GM12875 (cell line): ENCODE data around the gene KLK1.

ENCODE experiments used
- H3K4me3 ChIP-seq: one replicate; pipeline ENCODE4 v1.5.1; 2011; ENCODE audit warnings: low read depth, low read length, control low read depth
- TF ChIP-seq, protein P1 (sequence below): IDR thresholded peaks from 2 replicates; pipeline ENCODE4 v1.5.1; 2011; ENCODE audit warnings: low read depth, mild to moderate bottlenecking, control low read depth, inconsistent platforms, low read length, moderate library complexity, borderline replicate concordance; ENCODE audit not compliant: insufficient read depth

The KLK1 gene

DNA sequence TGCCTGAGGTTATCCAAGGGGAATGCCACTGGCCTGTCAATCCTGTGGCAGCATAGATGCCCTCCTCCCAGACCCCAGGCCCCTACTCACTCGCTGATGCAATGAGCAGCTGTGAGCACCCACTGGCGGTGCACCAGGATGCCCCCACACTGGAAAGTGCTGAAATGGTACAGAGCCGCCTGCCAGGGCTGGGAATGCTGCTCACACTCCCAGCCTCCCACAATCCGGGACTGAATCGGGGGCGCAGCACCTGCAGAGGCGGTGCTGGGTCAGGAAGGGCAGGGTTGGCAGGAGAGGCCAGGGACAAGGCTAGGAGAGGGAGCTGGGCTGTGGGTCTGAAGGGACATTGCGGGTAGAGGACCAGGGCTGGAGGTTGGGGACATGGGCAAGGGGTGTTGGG lies 2.0 kb downstream of the KLK1 start:
- H3K4me3 ChIP-seq, result no peak overlapping the region

DNA sequence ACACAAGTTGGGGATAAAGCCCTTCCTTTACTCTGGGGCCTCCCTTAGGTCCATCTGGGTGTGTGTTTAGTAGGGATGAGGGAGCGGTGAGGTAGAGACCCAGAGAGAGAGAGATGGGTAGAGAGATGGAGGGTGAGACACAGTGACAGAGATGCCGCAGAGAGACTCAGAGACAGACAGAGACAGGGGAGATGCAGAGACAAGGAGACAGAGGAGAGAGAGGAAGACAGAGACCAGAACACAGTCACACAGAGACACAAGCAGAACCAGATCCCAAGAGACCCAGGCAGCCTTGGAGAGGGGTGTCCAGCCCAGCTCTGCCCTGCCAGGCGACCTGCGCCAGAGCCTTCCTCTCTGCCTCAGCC lies 2.4 kb downstream of the KLK1 start:
- H3K4me3 ChIP-seq, result no peak overlapping the region

More for the DNA sequence above, 2.0 kb downstream of the KLK1 start:
- TF ChIP-seq, protein P1, sequence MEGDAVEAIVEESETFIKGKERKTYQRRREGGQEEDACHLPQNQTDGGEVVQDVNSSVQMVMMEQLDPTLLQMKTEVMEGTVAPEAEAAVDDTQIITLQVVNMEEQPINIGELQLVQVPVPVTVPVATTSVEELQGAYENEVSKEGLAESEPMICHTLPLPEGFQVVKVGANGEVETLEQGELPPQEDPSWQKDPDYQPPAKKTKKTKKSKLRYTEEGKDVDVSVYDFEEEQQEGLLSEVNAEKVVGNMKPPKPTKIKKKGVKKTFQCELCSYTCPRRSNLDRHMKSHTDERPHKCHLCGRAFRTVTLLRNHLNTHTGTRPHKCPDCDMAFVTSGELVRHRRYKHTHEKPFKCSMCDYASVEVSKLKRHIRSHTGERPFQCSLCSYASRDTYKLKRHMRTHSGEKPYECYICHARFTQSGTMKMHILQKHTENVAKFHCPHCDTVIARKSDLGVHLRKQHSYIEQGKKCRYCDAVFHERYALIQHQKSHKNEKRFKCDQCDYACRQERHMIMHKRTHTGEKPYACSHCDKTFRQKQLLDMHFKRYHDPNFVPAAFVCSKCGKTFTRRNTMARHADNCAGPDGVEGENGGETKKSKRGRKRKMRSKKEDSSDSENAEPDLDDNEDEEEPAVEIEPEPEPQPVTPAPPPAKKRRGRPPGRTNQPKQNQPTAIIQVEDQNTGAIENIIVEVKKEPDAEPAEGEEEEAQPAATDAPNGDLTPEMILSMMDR, result no peak

DNA sequence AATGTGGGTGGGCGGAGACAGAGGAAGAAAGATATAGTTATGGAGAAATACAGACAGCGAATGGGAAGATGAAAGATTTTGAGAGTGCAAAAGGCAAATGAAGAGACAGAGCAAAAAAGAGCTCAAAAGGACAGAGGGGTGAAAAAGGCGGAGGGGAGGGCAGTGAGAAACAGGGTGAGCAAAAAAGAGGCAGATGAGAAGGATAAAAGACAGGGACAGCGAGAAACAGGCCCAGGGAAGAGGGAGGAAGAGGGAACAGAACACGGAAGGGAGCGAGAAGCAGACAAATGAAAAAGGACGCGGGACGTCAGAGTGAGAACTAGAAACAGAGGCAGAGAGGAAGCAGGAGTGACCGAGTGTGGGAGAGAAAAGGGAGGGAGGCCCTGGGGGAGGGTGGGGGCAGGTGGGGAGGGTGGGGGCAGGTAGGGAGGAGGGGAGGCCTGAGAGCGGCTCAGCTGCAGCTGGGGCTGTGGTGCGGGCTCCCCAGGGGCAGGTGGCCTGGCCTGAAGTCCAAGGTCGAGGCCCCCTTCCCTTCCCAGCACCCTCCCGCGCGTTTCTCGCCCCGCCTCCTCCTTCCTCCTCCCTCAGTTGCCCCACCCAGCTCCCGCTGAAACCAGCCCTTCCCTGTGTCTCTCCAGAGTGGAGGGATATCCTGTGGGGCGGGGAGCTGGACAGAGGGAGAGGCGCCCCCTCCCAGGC lies 2.9 kb downstream of the KLK1 start:
- TF ChIP-seq, protein P1, result no peak
- H3K4me3 ChIP-seq, result peak overlapping the region; percentile 15

More for the DNA sequence above, 2.4 kb downstream of the KLK1 start:
- TF ChIP-seq, protein P1, result no peak

DNA sequence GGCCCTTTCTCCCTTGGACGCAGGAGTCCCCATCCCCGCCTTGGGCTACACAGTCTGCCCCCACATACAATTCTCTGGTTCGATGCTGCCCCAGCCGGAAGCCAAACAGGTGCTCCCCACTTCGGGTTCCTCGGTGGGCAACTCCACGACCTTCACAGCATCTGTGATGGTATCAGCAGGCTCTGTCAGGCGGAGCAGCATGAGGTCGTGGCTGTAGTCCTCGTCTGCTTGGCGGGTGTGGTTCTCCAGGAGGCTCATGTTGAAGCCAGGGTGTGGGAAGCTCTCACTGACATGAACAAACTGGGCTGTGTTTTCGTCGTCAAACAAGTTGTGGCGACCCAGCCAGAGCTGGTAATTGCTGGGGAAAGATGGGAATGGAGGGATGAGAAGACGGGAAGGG lies 3.5 kb downstream of the KLK1 start:
- peak overlapping the region; percentile 33 for H3K4me3 ChIP-seq
- TF ChIP-seq, protein P1, result no peak

DNA sequence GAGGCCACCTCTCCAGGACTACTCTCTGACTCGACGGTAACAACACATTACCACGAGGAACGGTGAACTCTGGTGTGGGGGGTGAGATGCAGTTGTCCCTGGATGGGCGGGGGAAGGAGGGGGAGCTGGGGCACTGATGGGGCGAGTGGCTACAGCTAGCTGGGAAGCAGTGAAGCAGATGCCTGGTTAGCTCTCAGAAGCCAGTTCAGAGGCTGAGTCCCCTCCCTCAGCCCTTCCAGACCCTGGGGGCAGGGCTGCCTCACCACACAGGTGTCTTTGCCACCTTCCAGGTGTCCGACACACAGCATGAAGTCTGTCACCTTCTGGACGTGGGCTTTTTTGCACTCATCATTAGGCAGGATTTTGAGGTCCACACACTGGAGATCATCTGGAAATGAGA lies 4.0 kb downstream of the KLK1 start:
- TF ChIP-seq, protein P1, result no peak
- peak overlapping the region; percentile 33 for H3K4me3 ChIP-seq

DNA sequence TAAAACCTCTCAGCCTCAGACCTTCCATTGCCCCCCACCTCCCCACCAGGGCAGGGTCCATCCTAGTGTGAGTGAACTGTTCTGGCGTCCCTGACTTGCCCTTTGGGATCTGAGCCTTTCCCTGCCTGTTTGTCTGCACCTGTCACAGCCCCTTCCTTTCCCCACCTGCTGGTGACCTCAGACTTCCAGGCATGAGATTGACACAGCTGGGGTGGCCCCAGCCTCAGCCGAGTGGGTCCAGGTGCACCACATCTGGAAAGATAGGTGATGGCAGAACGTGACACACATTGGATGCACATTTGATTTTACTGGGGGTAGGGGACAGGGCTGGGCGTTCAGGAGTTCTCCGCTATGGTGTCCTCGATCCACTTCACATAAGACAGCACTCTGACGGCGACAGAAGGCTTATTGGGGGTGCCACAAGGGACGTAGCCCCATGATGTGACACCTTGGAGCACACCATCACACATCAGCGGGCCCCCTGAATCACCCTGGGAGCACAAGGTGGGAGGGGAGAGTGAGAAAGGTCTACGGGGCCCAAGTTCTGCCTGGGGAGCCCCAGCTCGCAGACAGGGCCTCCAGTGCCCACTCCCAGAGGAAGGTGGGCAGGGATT lies 4.6 kb downstream of the KLK1 start:
- TF ChIP-seq, protein P1, result no peak
- peak overlapping the region; percentile 33 for H3K4me3 ChIP-seq

DNA sequence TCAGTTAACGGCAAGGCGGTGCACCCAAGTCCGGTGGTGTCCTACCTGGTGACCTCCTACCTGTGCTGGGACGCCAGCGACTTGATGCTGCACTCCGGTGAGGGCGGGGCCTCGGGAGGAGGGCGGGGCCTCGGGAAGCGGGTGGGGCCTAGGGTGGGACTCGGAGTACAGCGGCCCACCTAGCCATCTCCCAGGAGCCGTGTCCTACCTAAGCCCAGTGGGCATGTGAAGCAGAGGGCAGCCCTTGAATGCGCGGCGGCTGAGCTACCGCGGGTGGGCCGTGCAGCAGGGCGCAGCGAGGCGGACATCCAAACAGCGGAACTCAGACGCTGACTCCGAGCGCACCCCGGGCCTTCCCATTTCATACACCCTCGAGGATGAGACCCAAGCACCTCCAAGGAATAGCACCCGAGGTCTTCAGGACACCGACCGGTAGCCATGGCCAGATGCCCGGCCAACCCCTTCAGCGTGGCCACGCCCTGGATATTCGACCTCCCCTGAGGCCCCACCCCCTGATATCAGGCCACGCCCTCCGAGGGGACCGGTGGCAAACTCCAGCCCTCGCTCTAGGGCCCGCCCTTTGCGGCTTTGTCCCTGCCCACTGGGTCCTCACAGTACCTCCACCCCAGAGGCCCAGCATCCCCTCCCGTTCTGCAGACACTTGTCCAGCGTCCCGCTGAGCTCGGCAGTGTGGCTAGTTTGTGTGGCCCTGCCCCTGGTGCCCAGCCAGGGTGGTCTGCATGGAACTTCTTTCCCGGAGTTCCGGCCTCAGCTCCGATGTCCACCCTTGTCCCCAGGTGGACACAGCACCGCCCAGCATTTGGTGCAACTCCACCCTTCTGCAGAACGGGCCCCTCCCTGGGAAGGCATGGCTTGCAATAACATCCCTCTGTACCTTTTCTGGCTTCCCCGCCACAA lies 5.4 kb downstream of the KLK1 start:
- TF ChIP-seq, protein P1, result no peak
- peak overlapping the region; percentile 86 for H3K4me3 ChIP-seq
